ENCODE results near the gene GRIA3. TPM values are rescaled to one million over a fixed set of nuclear protein-coding genes. Genes with fewer than 3 reads are reported as not detected.
"Not testable (repeated sequence)": the region's sequence is repeated elsewhere in the genome, so short reads cannot be mapped to it uniquely, and the experiment has no call there.

GRIA3 gene
- total RNA-seq, 1 experiment from 2014 or later: not detected

GRCh38 chrX:123358457-123358856, 174.4 kb downstream of the GRIA3 start:
- no peak for DNase-seq
- Histone ChIP-seq H3K36me3 (no peaks in the 10 kb centered on the region), H3K27me3 (no peaks in the 10 kb centered on the region), H3K9me3 (no peaks in the 10 kb centered on the region), H3K4me3 (no peak overlapping the region)

- Histone ChIP-seq H3K36me3 (no peaks in the 10 kb centered on the region), H3K4me3 (no peak overlapping the region), H3K9me3 (no peaks in the 10 kb centered on the region), H3K27me3 (no peaks in the 10 kb centered on the region)
- no peak for DNase-seq
Measured at GRCh38 chrX:123361371-123361770, 177.3 kb downstream of the GRIA3 start.

DNA sequence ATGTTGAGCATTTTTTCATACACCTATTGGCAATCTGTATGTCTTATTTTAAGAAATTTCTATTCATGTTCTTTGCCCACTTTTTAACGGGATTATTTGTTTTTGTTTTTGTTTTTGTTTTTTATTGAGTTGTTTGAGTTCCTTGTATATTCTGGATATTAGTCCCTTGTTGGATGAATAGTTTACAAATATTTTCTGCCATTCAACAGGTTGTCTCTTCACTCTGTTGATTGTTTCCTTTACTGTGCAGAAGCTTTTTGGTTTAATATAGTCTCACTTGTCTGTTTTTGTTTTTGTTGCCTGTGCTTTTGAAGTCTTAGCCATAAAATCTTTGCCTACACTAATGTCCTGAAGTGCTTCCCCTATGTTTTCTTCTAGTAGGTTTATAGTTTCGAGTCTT, 202.1 kb downstream of the GRIA3 start:
- H3K4me3 ChIP-seq, H3K27me3 ChIP-seq, DNase-seq, H3K9me3 ChIP-seq, H3K36me3 ChIP-seq: not testable (repeated sequence)

- H3K27me3 ChIP-seq: no peaks in the 10 kb centered on the region
- no peaks in the 10 kb centered on the region for H3K36me3 ChIP-seq
- DNase-seq: no peak
- no peaks in the 10 kb centered on the region for H3K9me3 ChIP-seq
- H3K4me3 ChIP-seq: no peak overlapping the region
Measured at GRCh38 chrX:123392921-123393320, 208.8 kb downstream of the GRIA3 start.

- Histone ChIP-seq H3K27me3 (no peaks in the 10 kb centered on the region), H3K4me3 (no peak overlapping the region), H3K9me3 (no peaks in the 10 kb centered on the region), H3K36me3 (no peaks in the 10 kb centered on the region)
- no peak for DNase-seq
Measured at GRCh38 chrX:123399709-123400108, 215.6 kb downstream of the GRIA3 start.

GRCh38 chrX:123405231-123405630, 221.2 kb downstream of the GRIA3 start:
- Histone ChIP-seq H3K27me3 (no peaks in the 10 kb centered on the region), H3K36me3 (no peaks in the 10 kb centered on the region), H3K4me3 (no peak overlapping the region), H3K9me3 (no peaks in the 10 kb centered on the region)
- DNase-seq: no peak

GRCh38 chrX:123408821-123409737, 225.0 kb downstream of the GRIA3 start:
- Histone ChIP-seq H3K36me3 (no peaks in the 10 kb centered on the region), H3K27me3 (no peaks in the 10 kb centered on the region), H3K4me3 (no peak overlapping the region), H3K9me3 (no peaks in the 10 kb centered on the region)
- DNase-seq: peak; percentile 27

GRCh38 chrX:123422875-123423274, 238.8 kb downstream of the GRIA3 start:
- peak; percentile 19 for DNase-seq
- Histone ChIP-seq H3K9me3 (no peaks in the 10 kb centered on the region), H3K4me3 (no peak overlapping the region), H3K36me3 (no peaks in the 10 kb centered on the region), H3K27me3 (no peaks in the 10 kb centered on the region)

GRCh38 chrX:123424546-123424945, 240.5 kb downstream of the GRIA3 start:
- no peak for DNase-seq
- H3K27me3 ChIP-seq: no peaks in the 10 kb centered on the region
- H3K4me3 ChIP-seq: no peak overlapping the region
- H3K36me3 ChIP-seq: no peaks in the 10 kb centered on the region
- no peaks in the 10 kb centered on the region for H3K9me3 ChIP-seq

DNA sequence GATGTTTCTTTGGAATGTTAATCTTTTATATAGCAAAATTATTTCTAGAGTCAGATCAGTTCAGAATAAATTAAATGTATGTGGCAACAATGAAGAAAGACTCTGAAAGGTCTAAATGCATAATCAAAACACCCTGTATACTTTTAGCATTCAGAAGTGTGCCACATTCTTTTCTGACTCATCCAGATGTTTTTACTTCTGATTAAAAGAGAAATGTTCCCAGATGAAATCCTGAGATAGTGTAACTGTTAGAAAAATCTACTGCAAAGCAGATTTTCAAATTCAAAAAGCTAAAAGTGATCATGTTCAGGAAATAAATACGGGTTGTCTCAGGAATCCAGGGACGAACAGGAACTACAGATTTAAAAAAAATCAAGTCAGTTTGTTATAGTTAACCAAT, 241.4 kb downstream of the GRIA3 start:
- Histone ChIP-seq H3K36me3 (no peaks in the 10 kb centered on the region), H3K4me3 (no peak overlapping the region)
- DNase-seq: no peak

GRCh38 chrX:123425904-123426303, 241.8 kb downstream of the GRIA3 start:
- DNase-seq: peak; percentile 76

More for the DNA sequence above, 241.4 kb downstream of the GRIA3 start:
- Histone ChIP-seq H3K9me3 (no peaks in the 10 kb centered on the region), H3K27me3 (no peaks in the 10 kb centered on the region)

GRCh38 chrX:123432361-123433150, 248.5 kb downstream of the GRIA3 start:
- Histone ChIP-seq H3K36me3 (no peaks in the 10 kb centered on the region), H3K9me3 (no peaks in the 10 kb centered on the region), H3K27me3 (no peaks in the 10 kb centered on the region), H3K4me3 (no peak overlapping the region)
- DNase-seq: no peak

More at GRCh38 chrX:123425904-123426303, 241.8 kb downstream of the GRIA3 start:
- Histone ChIP-seq H3K27me3 (no peaks in the 10 kb centered on the region), H3K9me3 (no peaks in the 10 kb centered on the region), H3K36me3 (no peaks in the 10 kb centered on the region), H3K4me3 (no peak overlapping the region)

DNA sequence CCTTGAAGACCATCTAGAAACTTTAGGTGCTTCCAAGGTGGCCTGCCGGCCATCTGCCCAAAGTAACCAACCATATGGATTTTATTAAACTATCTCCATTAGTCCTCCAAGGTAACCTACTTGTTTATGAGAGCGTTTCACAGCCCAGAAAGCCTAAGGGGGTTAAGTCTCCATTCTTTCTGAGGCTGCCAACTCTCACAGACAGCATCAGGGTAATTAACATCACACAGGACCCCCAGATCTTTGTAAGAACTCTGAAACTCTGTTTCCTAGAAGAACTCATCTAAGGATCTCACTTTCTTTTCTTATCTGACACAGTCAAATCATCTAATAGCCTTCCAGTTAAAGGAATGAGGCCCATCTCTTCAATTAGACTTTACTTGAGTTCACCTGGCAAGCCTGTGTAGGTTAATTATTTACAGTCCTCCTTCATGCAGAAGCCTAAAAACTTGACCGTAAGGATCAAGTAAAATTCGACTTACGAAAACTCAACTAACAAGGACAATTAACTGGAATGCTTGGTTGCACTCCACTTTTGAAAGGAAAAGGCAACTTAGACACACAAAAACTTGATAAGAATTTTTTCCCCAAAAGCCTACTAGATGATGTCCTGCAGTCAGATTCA, 252.5 kb downstream of the GRIA3 start:
- no peaks in the 10 kb centered on the region for H3K36me3 ChIP-seq
- no peak overlapping the region for H3K4me3 ChIP-seq
- no peak for DNase-seq
- H3K27me3 ChIP-seq: no peaks in the 10 kb centered on the region
- H3K9me3 ChIP-seq: no peaks in the 10 kb centered on the region

- H3K4me3 ChIP-seq, H3K27me3 ChIP-seq, DNase-seq, H3K9me3 ChIP-seq, H3K36me3 ChIP-seq: not testable (repeated sequence)
Measured at GRCh38 chrX:123439926-123440325, 255.8 kb downstream of the GRIA3 start.

DNA sequence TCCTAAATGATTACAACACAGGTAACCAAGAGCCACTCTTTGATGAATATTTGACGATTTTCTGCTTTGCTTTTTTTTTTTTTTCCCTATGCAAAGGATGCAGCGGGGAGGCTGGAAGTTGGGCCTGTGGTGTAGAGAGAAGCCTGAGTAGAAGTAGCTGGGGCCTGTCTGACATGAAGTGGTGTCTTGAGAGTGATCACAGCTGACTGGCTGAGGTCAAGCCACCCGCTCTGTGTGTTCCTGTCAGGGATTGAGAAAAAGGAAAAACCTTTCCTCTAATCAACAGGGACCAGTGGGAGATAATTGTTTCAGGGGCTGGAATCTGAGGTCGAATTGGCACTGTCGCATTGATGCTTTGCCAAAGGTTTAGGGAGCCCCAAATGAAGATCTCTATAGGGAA, 258.7 kb downstream of the GRIA3 start:
- no peaks in the 10 kb centered on the region for H3K36me3 ChIP-seq
- no peak overlapping the region for H3K4me3 ChIP-seq
- no peak for DNase-seq
- H3K27me3 ChIP-seq: no peaks in the 10 kb centered on the region
- H3K9me3 ChIP-seq: no peaks in the 10 kb centered on the region

GRCh38 chrX:123447506-123447905, 263.4 kb downstream of the GRIA3 start:
- no peaks in the 10 kb centered on the region for H3K9me3 ChIP-seq
- H3K4me3 ChIP-seq: no peak overlapping the region
- H3K36me3 ChIP-seq: no peaks in the 10 kb centered on the region
- no peaks in the 10 kb centered on the region for H3K27me3 ChIP-seq
- DNase-seq: peak; percentile 4

DNA sequence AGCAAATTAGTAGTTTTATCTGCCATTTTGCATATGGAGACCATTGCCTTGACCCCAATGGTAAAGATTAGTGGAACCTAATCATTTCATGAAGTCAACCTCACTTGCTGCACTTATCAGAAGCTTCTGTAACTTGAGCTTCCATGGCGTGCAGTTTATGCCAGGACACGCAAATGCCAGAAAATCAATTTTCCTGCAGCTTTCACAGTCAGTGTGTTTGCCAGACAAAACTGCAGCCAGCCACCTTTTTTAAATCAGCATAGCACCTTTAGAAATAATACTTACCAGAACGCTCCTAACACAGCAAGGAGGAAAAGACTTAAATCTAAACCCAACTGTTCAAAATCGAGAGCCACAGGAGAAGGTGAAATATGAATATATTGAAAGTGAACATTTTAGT, 265.3 kb downstream of the GRIA3 start:
- Histone ChIP-seq H3K27me3 (no peaks in the 10 kb centered on the region), H3K36me3 (no peaks in the 10 kb centered on the region), H3K4me3 (no peak overlapping the region), H3K9me3 (no peaks in the 10 kb centered on the region)
- DNase-seq: no peak
